Suppressor macrophage treated with lipopolysaccharide for 1 hour (primary cell): ENCODE results near the gene MEPCE.

ENCODE experiments used
- DNase-seq, 3 donors: peaks; one replicate each; pipeline ENCODE4 v3.0.0-alpha.2; 2020 to 2022

The MEPCE gene

GRCh38 chr7:100407285-100408180, 22.1 kb upstream of the MEPCE start:
- DNase-seq = peak; percentile 82 to 90 (median 89)

GRCh38 chr7:100411101-100411500, 18.5 kb upstream of the MEPCE start:
- DNase-seq = no peak

GRCh38 chr7:100413346-100413745, 16.3 kb upstream of the MEPCE start:
- DNase-seq = peak in 2 of 3 donors; percentile 33 to 39

DNA sequence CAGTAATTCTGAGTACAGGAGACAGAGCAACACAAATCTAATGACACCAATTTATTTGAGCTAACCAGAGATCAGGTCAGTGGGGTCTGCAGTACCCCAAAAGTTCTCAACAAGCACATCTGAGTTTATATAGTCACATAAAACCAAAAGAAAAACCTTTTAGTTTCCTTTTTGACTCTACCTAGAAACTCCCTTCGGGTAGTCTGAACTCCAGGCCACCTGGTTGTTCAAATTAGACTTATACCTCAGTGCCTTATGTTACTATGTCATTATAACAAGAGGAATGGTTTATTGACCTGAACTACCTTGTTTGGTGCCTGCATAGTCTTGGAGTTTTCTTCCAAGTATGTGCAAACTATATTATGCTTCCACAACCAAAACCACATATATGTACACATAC, 15.7 kb upstream of the MEPCE start:
- DNase-seq = no peak

- no peak for DNase-seq
Measured at GRCh38 chr7:100415448-100415847, 14.2 kb upstream of the MEPCE start.

GRCh38 chr7:100418930-100419659, 10.5 kb upstream of the MEPCE start:
- no peak for DNase-seq

DNA sequence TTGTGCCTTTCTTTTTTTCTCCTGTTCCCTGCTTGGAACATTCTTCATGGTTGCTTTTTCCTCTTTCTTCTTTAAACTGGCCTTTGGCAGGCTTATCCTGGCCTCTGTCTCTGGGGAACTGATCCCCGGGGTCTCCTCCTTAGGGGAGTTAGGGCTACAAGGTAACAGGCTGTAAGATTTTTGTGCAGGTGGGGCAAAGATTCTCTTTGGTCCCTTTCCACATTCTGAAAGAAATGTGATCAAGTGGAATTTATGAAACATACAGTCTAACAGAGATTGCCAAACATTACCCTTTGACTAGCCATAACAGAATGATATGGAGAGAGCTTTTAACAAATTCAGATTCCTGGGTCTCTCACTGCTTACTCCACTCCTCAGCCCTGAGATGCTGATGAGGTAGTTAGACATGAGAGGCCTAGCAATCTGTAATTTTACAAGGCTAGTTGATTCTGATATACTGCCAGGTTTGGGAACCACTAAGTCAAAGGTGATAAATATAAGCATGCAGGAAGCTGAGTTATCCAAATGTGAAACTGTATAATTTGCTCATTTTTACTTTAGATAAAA, 9.9 kb upstream of the MEPCE start:
- DNase-seq = no peak

DNA sequence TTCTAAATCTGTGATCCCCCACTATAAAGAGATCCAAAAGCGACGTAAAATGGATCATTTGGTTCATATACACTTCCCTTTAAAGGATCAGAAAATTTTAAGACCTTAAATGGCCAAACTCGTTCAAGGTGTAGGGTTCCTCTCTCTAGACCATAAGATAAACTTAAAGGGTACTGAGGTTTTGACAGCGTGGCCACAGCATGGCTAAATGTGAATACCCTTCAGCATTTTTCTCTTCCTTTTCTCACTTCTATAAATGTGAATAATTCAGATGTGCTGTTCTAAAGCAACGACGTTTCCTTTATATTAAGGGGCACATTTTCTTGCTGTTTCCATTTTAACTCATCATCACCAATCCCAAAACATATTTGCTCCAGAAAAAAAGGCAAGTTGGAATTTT, 6.3 kb upstream of the MEPCE start:
- DNase-seq = no peak

DNA sequence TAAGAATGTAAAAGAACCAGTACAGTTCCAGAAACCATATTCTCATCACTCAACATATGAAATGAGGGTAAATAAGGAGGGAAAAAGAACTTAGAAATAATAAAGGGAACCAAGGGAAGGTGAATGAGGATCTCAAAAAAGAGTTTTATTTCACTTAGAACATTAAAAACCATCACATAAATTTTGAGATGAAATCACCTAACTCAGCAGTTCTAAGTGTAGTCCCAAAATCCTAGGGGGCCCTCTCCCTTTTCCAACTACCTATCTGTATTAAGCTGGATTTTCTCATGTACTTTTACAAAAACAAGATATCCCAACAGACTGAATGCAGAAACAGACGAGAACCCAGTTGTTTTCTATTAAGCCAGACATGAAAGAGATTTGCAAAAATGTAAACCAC, 4.3 kb upstream of the MEPCE start:
- no peak for DNase-seq

- DNase-seq = no peak
Measured at GRCh38 chr7:100426516-100426915, 3.1 kb upstream of the MEPCE start.

DNA sequence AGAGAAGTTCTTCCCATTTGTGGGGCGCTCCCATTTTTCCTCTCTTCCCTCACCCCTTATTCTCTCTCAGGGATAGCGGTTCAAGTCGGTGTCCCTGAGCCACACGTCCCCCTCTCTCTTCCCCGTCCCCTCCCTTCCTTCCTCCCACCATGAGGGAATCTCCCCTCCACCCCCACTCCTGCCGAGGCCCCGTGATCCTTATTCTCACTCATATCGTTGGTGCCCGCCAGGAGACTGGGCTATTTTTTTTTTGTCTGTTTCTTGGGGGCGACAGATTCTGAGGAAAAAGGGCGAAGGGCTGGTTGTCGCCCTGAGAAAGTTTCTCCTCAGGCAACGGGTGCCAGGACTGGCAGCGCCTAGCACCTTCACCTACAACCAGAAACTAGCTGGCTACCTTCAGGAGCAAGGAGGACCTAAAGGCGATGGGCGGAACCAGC, 1.9 kb upstream of the MEPCE start:
- DNase-seq = no peak

GRCh38 chr7:100428199-100428966, 1.2 kb upstream of the MEPCE start, which contains the start of gene ZCWPW1:
Gene ZCWPW1, minus strand, starts transcription at chr7:100428703. Its CDS starts 8,054 bp downstream, at chr7:100420649.
- DNase-seq = peak; percentile 97 to 99 (median 98)

DNA sequence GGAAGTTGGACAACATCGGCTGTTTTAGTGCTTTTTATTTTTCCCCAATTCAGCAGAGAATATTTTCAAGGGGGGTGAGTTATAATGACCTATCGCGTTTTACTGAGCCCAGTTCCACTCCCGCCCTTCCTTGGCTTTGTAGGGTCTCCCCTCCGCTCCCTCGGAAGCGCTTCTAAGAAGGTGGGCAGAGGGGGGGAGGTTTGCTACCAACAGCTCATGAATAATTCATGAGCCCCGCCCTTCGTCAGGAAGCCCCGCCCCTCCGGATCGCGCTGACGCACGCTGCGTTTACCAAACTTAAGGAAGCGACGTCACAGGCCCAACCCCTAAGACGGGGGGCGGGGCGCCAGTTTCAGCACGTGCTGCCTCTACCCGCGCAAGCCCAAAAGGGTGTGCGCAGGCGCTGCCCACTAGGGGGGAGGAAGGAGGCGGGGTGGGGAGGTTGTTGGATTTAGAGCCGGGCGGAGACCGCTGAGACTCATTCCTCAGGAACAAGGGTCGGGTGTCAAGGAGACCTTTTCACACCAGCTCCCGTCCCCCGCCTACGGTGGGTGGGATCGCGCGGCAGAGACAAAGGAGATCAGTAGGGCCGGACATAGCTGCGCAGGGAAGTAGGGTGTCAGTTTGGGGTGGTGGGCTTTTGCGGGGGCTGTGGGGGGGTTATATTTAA, 529 bp upstream of the MEPCE start:
- DNase-seq = peak; percentile 100

GRCh38 chr7:100430493-100431285, 1.1 kb downstream of the MEPCE start:
- DNase-seq = peak; percentile 27 to 41 (median 39)

- DNase-seq = no peak
Measured at GRCh38 chr7:100431286-100431735, 1.7 kb downstream of the MEPCE start.

DNA sequence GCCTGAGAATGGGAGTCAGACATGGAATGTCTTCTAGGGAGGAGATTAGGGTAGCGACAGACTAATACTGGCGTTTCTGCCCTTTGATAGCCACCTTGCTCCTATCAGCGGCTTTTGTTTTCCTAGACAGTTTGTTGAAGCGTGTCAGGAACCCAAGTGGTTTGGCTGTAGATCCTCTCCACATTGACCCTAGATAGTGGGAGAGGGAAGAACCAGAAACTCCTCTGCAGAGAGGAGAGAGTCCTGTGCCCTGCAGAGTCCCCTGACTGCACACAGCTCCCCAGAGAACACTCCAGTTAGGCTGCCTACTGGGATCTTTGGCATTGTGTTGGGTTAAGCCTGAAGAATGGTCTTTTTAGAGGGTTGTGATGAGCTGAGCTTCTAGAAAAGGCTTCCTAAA, 2.4 kb downstream of the MEPCE start:
- DNase-seq = no peak

GRCh38 chr7:100432621-100433275, 3.1 kb downstream of the MEPCE start:
- no peak for DNase-seq

DNA sequence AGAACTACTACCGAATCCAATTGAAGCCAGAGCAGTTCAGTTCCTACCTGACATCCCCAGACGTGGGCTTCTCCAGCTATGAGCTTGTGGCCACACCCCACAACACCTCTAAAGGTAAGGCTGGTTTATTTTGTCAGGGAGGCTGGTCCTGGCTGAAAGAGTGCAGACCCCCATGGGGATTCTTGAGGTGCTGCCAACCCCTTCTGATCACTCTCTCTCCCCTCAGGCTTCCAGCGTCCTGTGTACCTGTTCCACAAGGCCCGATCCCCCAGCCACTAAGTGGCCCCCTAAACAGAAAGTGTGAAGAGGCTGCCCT, 3.6 kb downstream of the MEPCE start:
- DNase-seq = no peak

DNA sequence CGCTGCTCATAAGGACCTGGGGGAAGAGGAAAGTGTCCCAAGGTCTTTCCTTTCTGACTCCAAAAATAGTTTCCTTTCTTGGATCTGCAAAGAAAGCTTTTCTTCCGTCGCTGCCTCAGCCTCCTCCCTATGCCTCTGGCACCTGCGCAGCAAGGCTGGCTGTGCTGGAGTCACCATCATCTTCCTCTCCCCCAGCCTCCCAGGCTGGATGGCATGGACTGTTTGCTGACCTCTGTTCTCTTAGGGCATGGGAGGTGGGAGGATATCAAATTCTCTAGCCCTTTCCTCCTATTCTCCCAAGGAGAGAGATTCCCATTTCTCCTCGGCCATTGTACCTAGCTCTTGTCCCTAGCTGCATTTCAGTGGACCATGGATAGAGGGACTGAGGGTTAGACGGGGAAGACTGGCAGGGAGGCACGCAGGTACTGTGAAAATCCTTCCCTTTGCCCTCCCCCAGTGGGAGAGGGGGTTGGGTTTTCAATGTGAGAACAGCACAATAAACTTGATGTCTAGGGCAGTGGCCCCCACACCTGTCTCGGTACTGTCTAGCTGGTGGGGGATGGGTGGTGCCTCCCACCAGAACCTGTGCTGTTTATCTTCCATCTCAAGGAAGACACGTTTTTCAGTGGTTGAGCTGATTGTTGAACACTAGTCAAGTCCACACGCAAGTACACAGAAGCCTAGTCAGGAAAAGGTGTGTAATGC, 4.1 kb downstream of the MEPCE start:
- no peak for DNase-seq
